ENCODE measurements around the gene FAM120A.
A peak's percentile ranks its signal among the peaks of the same experiment; 100 is the strongest.

FAM120A gene

GRCh38 chr9:93451849-93452709 is 594 bp downstream of the FAM120A start:
- DNase-seq (ENCODE audit: low read depth in 2 of 2) = peak; percentile 14 to 18

DNA sequence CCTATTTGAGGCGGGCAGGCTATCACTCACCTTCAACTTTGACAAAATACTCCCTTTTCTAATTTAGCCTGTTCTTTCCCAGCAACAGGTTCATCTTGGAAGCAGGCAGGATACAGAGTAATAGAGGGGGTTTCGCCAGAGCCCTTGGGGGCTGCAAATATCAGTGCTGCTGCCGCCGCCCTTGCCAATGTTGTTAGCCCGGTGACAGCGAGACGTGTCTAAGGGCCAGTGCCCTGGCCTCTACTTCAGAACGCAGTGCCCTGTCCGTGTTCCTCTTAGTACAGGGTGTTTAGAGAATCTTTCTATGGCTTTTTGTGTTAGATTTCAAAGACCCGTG is 1.2 kb downstream of the FAM120A start:
- DNase-seq (ENCODE audit: low read depth in 2 of 2) = no peak

GRCh38 chr9:93453047-93453914 is 1.8 kb downstream of the FAM120A start, which contains the start of gene FAM120AOS:
Gene FAM120AOS (minus strand): TSS chr9:93453581. CDS start chr9:93452709, 872 bp downstream.
- DNase-seq (ENCODE audit: low read depth in 2 of 2) = peak; percentile 62 to 71

GRCh38 chr9:93456022-93456421 is 4.5 kb downstream of the FAM120A start:
- no peak for DNase-seq (ENCODE audit: low read depth in 2 of 2)

GRCh38 chr9:93456504-93456903 is 5.0 kb downstream of the FAM120A start:
- DNase-seq (ENCODE audit: low read depth in 2 of 2) = no peak

DNA sequence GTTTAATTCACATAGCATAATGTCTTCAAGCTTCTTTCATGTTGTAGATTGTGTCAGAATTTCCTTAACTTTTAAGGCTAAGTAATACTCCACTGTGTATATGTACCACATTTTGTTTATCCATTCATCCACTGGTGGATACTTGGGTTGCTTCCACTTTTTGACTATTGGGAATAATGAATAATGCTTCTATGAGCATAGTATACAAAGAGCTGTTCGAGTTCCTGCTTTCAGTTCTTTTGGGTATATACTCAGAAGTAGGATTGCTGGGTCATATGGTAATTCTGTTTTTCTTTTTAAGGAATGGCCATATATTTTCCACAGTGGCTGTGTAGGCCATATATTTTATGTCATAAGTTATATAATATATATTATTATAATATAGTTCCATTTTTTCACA is 5.5 kb downstream of the FAM120A start:
- no peak for DNase-seq (ENCODE audit: low read depth in 2 of 2)

- DNase-seq (ENCODE audit: low read depth in 2 of 2) = no peak
Measured at GRCh38 chr9:93458712-93459111, 7.2 kb downstream of the FAM120A start.

- DNase-seq (ENCODE audit: low read depth in 2 of 2) = no peak
Measured at GRCh38 chr9:93459432-93459847, 8.0 kb downstream of the FAM120A start.

DNA sequence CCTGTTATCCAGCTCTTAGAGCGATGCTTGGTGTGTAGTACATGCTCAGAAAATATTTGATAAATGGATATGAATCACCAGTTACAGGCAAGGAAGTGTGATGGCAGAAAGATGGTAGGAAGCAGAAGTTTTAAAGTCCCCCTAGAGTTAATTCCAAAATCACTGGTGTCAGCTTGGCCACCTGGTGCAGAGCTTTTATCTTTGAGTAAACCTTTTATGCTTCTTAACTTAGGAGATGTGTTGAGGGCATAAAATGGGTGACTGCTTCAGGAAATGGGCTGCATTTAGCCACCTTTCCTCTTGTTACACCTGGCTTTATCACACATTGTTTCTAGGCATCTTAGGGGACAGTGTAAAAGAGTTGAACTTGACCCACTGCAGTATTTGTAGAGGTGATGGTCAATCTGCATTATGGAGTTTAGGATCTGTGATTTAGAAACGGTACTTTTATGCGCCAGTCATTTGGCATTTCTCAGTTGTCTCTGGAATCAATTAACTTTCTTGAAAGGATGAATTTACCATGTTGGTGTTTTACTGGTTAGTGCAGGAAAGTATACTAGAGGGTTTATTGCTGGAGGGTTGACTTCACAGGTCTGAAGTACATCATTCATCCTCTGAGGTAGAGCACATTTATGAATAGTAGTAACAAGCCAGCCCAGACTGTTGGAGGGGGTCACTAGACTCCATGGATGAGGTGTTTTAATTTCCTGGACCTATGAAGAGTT is 9.4 kb downstream of the FAM120A start:
- no peak for DNase-seq (ENCODE audit: low read depth in 2 of 2)

- DNase-seq (ENCODE audit: low read depth in 2 of 2) = no peak
Measured at GRCh38 chr9:93461414-93461743, 9.9 kb downstream of the FAM120A start.

DNA sequence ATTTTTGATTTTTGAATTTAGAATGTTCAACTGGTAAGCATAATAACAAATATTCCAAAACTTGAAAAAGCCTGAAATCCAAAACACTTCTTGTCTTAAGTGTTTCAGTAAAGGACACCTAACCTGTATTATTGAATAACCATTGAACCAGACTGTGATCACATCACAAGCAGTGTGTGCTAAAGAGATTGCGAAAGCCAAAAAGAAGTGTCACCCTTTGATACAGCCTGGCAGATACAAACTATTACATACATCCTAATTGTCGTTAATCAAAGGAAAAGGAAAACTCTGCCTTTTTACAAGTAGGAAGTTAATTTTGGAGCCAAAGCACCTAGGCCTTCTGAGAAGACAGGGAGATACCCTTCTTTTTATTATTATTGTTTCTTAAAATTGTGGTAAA is 10.3 kb downstream of the FAM120A start:
- DNase-seq (ENCODE audit: low read depth in 2 of 2) = no peak

DNA sequence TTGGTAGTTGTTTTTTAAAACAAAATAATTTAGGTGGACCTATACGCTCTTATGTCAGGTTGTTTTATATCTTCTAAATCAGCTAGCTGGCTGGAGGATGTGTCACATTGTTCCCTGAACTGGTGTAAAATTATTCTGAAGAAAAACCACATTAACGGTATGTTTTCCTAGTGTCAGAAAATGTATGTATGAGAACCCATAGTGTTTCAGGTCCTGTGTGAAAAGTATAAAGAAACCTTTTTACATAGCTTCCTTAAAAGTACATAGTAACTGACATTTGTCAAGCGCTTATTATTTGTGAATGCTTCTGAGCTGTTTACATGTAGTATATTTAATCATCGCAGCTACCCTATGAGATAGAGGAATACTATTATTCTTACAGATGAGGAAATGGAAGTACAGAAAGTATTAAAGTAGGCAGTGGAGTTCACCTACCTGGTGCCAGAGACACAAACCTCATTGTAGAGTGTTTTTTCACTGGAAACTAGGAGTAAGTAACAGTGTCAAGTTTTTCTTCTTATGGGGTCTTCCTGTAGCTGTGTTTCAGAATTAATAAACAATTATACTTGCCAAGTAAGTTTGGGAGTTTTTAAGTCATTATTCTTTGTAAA is 12.3 kb downstream of the FAM120A start:
- no peak for DNase-seq (ENCODE audit: low read depth in 2 of 2)

GRCh38 chr9:93464395-93464794 is 12.9 kb downstream of the FAM120A start:
- no peak for DNase-seq (ENCODE audit: low read depth in 2 of 2)

GRCh38 chr9:93464876-93465275 is 13.4 kb downstream of the FAM120A start:
- DNase-seq (ENCODE audit: low read depth in 2 of 2) = no peak

DNA sequence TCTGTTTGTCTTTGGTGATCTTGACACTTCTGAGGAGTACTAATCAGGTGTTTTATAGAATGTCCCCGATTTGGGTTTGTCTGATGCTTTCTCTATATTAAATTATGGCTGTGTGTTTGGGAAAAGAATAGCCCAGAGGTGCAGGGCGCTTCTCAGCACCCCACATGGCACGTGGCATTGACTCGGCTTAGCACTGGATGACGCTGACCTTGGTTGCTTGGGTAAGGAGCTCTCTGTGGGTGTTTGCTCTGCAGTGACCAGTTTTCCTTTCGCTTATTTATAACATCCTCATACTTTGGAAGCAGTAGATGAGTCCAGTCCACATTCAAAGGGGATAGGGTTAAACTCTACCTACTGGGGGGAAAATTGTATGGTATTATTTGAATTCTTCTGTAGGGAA is 14.4 kb downstream of the FAM120A start:
- no peak for DNase-seq (ENCODE audit: low read depth in 2 of 2)

DNA sequence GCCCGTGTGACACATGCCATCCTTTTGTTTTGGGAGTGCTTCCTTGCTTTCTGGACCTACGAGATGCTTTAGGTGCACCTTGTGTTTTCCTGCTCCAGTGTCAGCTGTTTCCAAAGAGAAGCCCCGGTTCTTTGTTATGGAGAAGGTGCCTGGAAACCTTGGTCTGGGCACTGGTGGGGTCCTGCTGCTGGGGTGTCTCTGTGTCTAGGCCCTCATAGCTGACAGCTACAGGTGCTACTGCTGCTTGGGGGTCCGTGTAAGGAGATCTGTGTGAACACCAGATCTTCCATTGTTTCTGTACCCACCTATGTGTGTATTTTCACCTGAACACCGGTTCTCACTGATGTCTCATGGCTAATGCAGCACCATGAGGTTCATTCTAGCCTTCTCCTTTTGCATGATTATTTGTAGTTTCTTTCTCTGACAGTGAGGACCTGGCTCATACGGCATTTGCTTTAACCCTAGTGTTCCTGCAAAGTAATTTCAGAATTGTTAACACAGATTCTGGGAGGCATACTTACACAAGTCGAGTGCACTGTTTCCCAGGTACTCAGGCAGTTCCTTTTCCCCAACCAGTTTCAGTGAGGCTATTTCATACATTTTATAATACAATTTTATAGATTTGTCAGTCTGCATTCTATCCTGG is 15.1 kb downstream of the FAM120A start:
- DNase-seq (ENCODE audit: low read depth in 2 of 2) = no peak

DNA sequence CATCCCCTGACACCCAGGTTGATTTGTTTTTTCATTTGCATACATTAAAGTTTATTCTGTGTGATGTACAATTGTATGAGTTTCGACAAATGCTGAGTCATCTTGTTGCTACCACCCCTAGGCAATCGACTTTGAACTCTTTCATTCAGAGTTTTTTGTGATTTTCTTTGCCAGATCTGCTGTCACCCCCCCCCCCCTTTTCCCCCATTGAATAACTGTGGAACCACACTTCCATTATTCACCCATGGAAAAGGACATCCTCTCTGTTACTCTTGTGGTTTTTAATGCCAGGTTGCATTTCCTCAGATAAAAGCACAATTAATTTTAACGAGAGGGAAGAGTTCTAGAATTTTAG is 15.6 kb downstream of the FAM120A start:
- DNase-seq (ENCODE audit: low read depth in 2 of 2) = no peak

DNA sequence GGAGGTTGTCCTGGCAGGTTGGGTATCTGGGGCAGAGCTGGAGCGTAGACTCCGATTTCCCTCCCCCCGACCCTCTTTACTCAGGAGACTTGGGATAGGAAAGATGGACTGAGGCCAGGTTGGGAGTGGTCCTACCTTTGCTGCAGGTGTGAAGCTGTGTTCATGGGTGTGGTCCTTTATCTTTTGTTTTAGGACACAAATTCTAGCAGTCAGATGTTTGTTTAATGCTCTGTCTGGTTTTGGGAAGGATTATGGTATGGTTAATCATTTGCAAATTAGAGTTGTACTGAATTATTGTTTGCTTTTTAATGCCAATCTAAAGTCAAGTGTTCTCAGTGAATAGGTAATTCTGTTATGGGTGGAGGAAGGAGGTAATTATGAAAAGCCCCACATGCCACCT is 16.0 kb downstream of the FAM120A start:
- no peak for DNase-seq (ENCODE audit: low read depth in 2 of 2)

- no peak for DNase-seq (ENCODE audit: low read depth in 2 of 2)
Measured at GRCh38 chr9:93468763-93469456, 17.4 kb downstream of the FAM120A start.

DNA sequence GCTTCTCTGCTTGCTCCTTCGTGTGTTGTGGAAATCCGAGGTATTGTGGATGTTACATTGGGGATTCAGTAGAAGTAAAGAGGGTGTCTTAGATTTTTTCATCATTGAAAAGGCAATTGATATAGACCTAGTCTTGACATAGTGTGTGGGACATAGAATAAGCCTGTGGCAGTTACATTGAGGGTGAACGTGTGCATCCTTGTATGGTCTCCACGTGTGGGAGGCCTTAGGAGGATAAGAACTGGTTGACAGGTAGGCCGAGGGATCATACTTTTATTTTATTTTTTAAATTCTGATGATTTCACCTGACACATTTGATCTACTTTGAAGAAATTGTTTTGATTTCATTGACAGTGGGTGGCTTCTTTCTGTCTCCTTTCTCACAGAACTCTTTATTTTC is 18.9 kb downstream of the FAM120A start:
- no peak for DNase-seq (ENCODE audit: low read depth in 2 of 2)

DNA sequence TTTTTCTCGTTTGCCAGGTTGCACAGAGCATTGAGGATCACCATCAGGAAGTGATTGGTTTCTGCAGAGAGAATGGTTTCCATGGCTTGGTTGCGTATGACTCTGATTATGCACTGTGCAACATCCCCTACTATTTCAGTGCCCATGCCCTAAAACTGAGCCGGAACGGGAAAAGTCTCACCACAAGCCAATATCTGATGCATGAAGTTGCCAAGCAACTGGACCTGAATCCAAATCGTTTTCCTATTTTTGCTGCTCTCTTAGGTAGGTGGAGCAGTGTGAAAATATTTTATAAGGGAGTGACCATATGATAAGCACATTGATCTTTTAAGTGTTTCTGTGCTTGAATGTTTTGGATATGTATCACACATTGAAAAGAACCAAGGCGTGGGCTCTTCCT is 19.6 kb downstream of the FAM120A start:
- no peak for DNase-seq (ENCODE audit: low read depth in 2 of 2)

Data from stimulated activated CD8-positive, alpha-beta memory T cell treated with anti-CD3 and anti-CD28 coated beads, Interleukin-7, amount 100 ng/mL, for 1 hour (primary cell).